Bronchial epithelial cell (primary cell): ENCODE data around the gene HSH2D. TPM values are rescaled to one million over a fixed set of nuclear protein-coding genes. Genes with fewer than 3 reads are reported as not detected.
A peak's percentile ranks its signal among the peaks of the same experiment; 100 is the strongest.
"Not testable (repeated sequence)": the region's sequence is repeated elsewhere in the genome, so short reads cannot be mapped to it uniquely, and the experiment has no call there.

Experiments
- DNase-seq: peaks from one replicate; pipeline ENCODE4 v3.0.0-alpha.2; 2010; ENCODE audit warnings: low read depth
- FAIRE-seq: peaks from 2 replicates; lab custom pipeline; 2011; peaks lifted over from hg19 to GRCh38; lab: Jason Lieb, UNC
- H3K27me3 ChIP-seq: 2 replicates; pipeline ENCODE4 v1.5.1; 2011; ENCODE audit warnings: low read length; ENCODE audit not compliant: control insufficient read depth, insufficient read depth
- H3K36me3 ChIP-seq: 2 replicates; pipeline ENCODE4 v1.5.1; 2011; ENCODE audit warnings: low read length; ENCODE audit not compliant: control insufficient read depth, insufficient read depth
- H3K4me3 ChIP-seq: 2 replicates; pipeline ENCODE4 v1.5.1; 2011; ENCODE audit warnings: mild to moderate bottlenecking, low read depth, low read length, control low read depth
- CTCF ChIP-seq: IDR thresholded peaks from 2 replicates; pipeline ENCODE4 v1.5.1; 2011; ENCODE audit warnings: mild to moderate bottlenecking, moderate library complexity, low read length, control low read depth, inconsistent platforms; ENCODE audit not compliant: insufficient read depth, severe bottlenecking
- total RNA-seq: library from RNA; depleted of rRNA; stranded (reverse); fragments of >200 nt; gene quantifications from 2 replicates; pipeline ENCODE4 v1.2.1, GENCODE V29; 2014

The HSH2D gene
- total RNA-seq, 1 donor from 2014 or later, result 0.26 TPM

- Histone ChIP-seq H3K27me3 (no peaks in the 10 kb centered on the region), H3K36me3 (peaks cover 23% of the 10 kb centered on the region), H3K4me3 (no peak overlapping the region)
- no peak for FAIRE-seq
- no peak for TF ChIP-seq CTCF
- no peak for DNase-seq
Observed at GRCh38 chr19:16098821-16099220, 44.7 kb upstream of the HSH2D start.

GRCh38 chr19:16099314-16099965, 44.0 kb upstream of the HSH2D start:
- FAIRE-seq, DNase-seq, H3K27me3 ChIP-seq, H3K4me3 ChIP-seq: not testable (repeated sequence)
- peaks cover 20% of the 10 kb centered on the region for H3K36me3 ChIP-seq

DNA sequence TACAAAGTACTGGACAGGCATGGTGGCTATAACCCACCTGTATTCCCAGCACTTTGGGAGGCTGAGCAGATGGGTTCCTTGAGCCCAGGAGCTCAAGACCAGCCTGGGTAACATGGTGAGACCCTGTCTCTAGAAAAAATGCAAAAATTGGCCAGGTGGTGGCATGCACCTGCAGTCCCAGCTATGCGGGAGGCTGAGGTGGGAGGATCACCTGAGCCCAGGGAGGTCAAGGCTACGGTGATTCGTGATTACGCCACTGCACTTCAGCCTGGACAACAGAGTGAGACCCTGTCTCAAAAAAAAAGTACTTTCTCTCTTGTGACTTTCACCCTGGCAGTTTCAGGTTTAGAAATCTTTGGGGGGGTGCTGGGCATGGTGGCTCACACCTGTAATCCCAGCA, 43.0 kb upstream of the HSH2D start:
- peaks cover 11% of the 10 kb centered on the region for H3K36me3 ChIP-seq

DNA sequence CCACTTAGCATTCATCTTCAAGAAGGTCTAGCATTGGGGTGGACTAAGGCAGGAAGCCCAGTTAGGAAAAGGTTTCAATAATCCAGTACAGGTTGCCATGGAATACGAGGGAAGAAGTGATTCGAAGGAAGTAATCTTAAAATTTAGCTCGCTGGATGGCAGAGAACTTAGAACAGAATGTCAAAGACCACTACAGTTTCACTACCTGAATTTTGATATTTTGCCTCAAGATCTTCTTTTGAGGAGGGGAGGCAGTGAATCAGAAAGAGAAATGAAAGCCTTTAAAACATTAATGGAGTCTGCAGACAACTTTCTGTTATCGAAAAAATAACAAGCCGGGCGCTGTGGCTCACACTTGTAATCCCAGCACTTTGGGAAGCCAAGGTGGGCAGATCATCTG, 38.8 kb upstream of the HSH2D start:
- H3K27me3 ChIP-seq, result no peaks in the 10 kb centered on the region
- TF ChIP-seq CTCF, result no peak
- FAIRE-seq (no peak), DNase-seq (peak; percentile 45)
- H3K36me3 ChIP-seq, result peaks cover 2% of the 10 kb centered on the region
- H3K4me3 ChIP-seq, result no peak overlapping the region

More for the DNA sequence above, 43.0 kb upstream of the HSH2D start:
- TF ChIP-seq CTCF, result no peak
- Histone ChIP-seq H3K4me3 (no peak overlapping the region), H3K27me3 (no peaks in the 10 kb centered on the region)
- DNase-seq (no peak), FAIRE-seq (no peak)

DNA sequence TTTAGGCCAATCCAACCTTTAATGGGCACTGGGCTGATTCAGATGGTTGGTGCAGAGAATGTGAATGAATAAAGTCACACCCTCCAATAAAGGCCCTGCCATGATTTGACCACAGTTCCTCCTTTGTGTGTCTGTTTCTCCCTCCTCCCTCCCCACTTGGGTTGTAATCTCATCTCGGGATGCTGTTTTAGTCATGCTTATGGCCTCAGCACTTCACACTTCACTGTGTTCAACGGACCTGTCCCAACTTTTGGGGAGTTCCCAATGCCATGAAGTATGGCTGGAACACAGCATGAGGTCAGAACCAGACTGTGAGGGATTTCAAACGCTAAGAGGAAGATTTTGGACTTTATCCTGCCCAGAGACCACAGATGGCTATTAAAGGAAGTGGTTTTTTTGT, 37.4 kb upstream of the HSH2D start:
- DNase-seq (peak; percentile 47), FAIRE-seq (no peak)
- no peak for TF ChIP-seq CTCF
- Histone ChIP-seq H3K4me3 (no peak overlapping the region), H3K36me3 (no peaks in the 10 kb centered on the region), H3K27me3 (no peaks in the 10 kb centered on the region)

DNA sequence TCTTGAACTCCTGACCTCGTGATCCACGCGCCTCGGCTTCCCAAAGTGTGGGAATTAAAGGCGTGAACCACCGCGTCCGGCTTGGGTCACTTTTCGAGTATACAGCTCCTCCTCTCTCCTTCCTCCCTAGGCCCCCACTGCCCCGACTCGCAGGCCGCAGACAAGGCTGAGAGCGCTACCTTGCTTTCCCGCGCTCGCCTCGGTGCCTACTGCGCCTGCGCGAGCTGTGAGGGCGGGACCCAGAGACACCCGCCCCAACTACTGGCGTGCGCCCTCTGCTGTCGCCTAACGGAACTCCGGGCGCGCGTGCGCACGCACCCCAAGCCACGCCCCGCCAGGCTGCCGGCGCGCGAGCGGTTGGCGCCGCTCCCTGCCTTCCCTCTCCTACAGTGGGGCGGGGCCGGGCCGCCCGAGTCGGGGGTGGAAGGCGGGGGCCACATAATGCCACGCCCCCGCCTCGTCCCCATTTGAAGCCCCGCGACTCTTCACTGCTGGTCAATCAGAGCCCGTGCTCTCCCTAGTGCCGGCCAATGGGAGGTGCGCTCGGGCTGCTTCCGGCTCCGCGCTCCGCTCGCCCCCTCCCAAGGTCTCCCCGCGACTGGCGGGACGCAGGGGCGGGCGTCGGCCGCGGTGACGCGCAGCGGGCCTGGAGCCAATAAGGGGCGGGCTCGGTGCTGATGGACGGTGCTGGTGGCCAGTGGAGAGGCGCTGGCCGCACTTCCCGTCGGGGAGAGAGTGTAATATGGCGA, 32.2 kb upstream of the HSH2D start, which contains the start of gene RAB8A:
Gene RAB8A, plus strand, starts transcription at position 730 of the 749 bp plus-strand sequence. Its CDS starts 13 bp downstream, at position 743.
- DNase-seq, result peak; percentile 93
- H3K36me3 ChIP-seq, result peaks cover 2% of the 10 kb centered on the region
- no peak for FAIRE-seq
- TF ChIP-seq CTCF, result peak; percentile 96
- no peaks in the 10 kb centered on the region for H3K27me3 ChIP-seq
- H3K4me3 ChIP-seq, result peak within 1 kb of the TSS; percentile 95
